ENCODE data around the gene PCARE. TPM values are rescaled to one million over a fixed set of nuclear protein-coding genes. Genes with fewer than 3 reads are reported as not detected.

The PCARE gene
- total and polyA plus RNA-seq, 2 of the 8 experiments (the other 6 are each of a cell fraction or from before 2014, with no cell fraction given), result not detected

DNA sequence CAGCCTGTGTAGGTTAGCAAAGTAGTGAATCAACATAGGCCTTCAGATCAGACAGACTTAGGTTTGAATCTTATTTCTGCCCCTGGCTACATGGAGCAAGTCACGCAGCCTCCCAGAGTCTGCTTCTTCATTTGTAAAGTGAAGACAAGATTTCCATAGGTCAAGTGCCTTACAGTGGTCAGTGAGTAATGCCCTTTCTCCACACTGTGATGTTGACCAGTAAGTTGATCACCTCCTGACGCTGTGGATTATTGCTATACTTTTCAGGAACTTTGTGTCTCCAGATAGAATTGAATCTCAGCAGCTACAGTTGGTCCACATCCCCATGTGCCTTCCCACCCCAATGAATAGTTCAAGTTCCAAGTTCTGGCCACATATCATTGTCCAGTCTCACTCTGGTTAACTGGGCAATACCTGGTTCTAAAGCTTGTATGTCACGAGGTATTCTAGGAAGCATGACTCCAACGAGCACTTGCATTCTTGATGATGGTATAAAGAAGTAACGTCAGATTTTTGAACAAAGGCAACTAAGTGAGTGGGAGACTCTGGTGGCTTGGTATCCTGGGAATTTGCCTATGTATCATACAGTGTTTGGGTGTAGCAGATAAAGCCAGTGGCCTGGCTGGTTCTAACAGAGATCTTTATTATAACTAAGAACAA, 38.8 kb upstream of the PCARE start:
- Histone ChIP-seq H2AK5ac (ENCODE audit: low read depth, low read length) (no peak overlapping the region), H3K23me2 (ENCODE audit: low read depth, low read length) (peaks cover 6% of the 10 kb centered on the region; the same call in 1 of the 2 replicates), H4K8ac (ENCODE audit: extremely low read depth, insufficient read depth, low read length) (no peak overlapping the region), H3K4me1 (replicated peaks in 1 of 4; ENCODE audit: control insufficient read depth in 3 of 4, insufficient read depth in 4 of 4, low read length in 3 of 4) (peaks cover 0 to 5% (median 0%) of the 10 kb centered on the region in 4 experiments; a peak in 1 of 7 replicates), H2BK12ac (ENCODE audit: low read depth, low read length) (no peak overlapping the region), H4K91ac (replicated peaks; ENCODE audit: insufficient read length, low read length) (no peak overlapping the region), H3K14ac (ENCODE audit: insufficient read length) (no peak overlapping the region), H2BK5ac (ENCODE audit: low read depth, low read length) (no peak overlapping the region), H3K18ac (ENCODE audit: extremely low read depth, low read length) (no peak overlapping the region), H4K20me1 (replicated peaks in 1 of 2; ENCODE audit: control insufficient read depth in 1 of 2, insufficient read depth in 2 of 2, low read length in 2 of 2) (peaks cover 0 to 2% of the 10 kb centered on the region in 2 experiments), H2AFZ (ENCODE audit: low read length) (no peak overlapping the region), H3K9me3 (ENCODE audit: insufficient read depth in 2 of 2, low read depth in 1 of 2, low read length in 1 of 2) (no peaks in the 10 kb centered on the region), H3K56ac (replicated peaks; ENCODE audit: insufficient read length, low read depth, low read length) (no peak overlapping the region), H2BK20ac (ENCODE audit: low read length) (no peak overlapping the region), H3K36me3 (ENCODE audit: control insufficient read depth in 2 of 4, insufficient read depth in 4 of 4, low read length in 3 of 4) (no peaks in the 10 kb centered on the region; a peak in 1 of 8 replicates), H3K79me2 (ENCODE audit: control insufficient read depth in 1 of 2, insufficient read depth in 2 of 2, low read length in 2 of 2) (no peaks in the 10 kb centered on the region), H3K27ac (ENCODE audit: low read depth, low read length) (no peak overlapping the region), H4K5ac (ENCODE audit: insufficient read length, low read depth, low read length) (no peak overlapping the region), H2BK120ac (replicated peaks; ENCODE audit: low read depth, low read length) (no peak overlapping the region), H2BK15ac (ENCODE audit: low read length) (no peak overlapping the region), H3K79me1 (ENCODE audit: low read depth, low read length) (no peaks in the 10 kb centered on the region), H3K4ac (replicated peaks; ENCODE audit: insufficient read length, low read depth, low read length) (no peak overlapping the region), H3K4me3 (ENCODE audit: extremely low read depth in 1 of 4, insufficient read depth in 2 of 4, low read depth in 3 of 4, low read length in 4 of 4) (no peak overlapping the region), H3K4me2 (ENCODE audit: insufficient read depth in 1 of 2, low read depth in 2 of 2, low read length in 2 of 2) (no peak overlapping the region), H3K9ac (replicated peaks in 1 of 4; ENCODE audit: extremely low read depth in 1 of 4, low read depth in 3 of 4, low read length in 3 of 4) (no peak overlapping the region), H3K23ac (ENCODE audit: insufficient read length) (no peak overlapping the region), H3K27me3 (replicated peaks in 1 of 4; ENCODE audit: control insufficient read depth in 3 of 4, extremely low read depth in 1 of 4, insufficient read depth in 3 of 4, low read length in 3 of 4) (peaks cover 34 to 44% (median 42%) of the 10 kb centered on the region in 4 experiments)
- DNase-seq (ENCODE audit: low read depth in 1 of 2, low spot score in 2 of 2) (no peak), FAIRE-seq (no peak)
- POLR2A ChIA-PET (ENCODE audit: partially characterized antibody), result no interaction called here
- 82% methylated on average over 5 of the region's 5 CpGs; no CpG with 5 or more reads in 1 of the 2 experiments for WGBS, 2 experiments (ENCODE audit: extremely low coverage in 1 of 2, insufficient coverage in 1 of 2, insufficient read length in 1 of 2, insufficient replicate concordance in 2 of 2, low coverage in 1 of 2, low lambda C conversion rate in 2 of 2, missing lambda C conversion rate in 1 of 2)
- CTCF ChIA-PET (ENCODE audit: partially characterized antibody), result interaction anchor here (0.9 to 1.6 kb wide), 3 partner anchors 8 to 88 kb away, joined by 3 read pairs; no protein-coding TSS in a partner anchor
- TF ChIP-seq ASH2L (IDR thresholded peaks at IDR 0.05; ENCODE audit: low read length) (no peak), HDAC6 (IDR thresholded peaks at IDR 0.05; ENCODE audit: low read depth, low read length) (no peak), JUN (IDR thresholded peaks at IDR 0.05; ENCODE audit: low read depth, low read length) (no peak), CTBP2 (IDR thresholded peaks at IDR 0.05; ENCODE audit: borderline replicate concordance, insufficient read depth, insufficient read length, low read length) (no peak), SP4 (IDR thresholded peaks at IDR 0.05; ENCODE audit: low read length) (no peak), MAFK (IDR thresholded peaks at IDR 0.05; ENCODE audit: low read depth, low read length) (no peak), SP1 (IDR thresholded peaks at IDR 0.05; ENCODE audit: low read depth, low read length) (no peak)
- TF ChIP-seq, protein P1, sequence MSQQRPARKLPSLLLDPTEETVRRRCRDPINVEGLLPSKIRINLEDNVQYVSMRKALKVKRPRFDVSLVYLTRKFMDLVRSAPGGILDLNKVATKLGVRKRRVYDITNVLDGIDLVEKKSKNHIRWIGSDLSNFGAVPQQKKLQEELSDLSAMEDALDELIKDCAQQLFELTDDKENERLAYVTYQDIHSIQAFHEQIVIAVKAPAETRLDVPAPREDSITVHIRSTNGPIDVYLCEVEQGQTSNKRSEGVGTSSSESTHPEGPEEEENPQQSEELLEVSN (IDR thresholded peaks at IDR 0.05), result no peak
- TF ChIP-seq, protein P2, sequence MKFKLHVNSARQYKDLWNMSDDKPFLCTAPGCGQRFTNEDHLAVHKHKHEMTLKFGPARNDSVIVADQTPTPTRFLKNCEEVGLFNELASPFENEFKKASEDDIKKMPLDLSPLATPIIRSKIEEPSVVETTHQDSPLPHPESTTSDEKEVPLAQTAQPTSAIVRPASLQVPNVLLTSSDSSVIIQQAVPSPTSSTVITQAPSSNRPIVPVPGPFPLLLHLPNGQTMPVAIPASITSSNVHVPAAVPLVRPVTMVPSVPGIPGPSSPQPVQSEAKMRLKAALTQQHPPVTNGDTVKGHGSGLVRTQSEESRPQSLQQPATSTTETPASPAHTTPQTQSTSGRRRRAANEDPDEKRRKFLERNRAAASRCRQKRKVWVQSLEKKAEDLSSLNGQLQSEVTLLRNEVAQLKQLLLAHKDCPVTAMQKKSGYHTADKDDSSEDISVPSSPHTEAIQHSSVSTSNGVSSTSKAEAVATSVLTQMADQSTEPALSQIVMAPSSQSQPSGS (IDR thresholded peaks at IDR 0.05; ENCODE audit: low read length), result no peak
- TF ChIP-seq, protein P3, sequence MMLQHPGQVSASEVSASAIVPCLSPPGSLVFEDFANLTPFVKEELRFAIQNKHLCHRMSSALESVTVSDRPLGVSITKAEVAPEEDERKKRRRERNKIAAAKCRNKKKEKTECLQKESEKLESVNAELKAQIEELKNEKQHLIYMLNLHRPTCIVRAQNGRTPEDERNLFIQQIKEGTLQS (IDR thresholded peaks at IDR 0.05; ENCODE audit: insufficient read depth, low read depth, low read length), result no peak

All from H1 (cell line).